ENCODE data around the gene NUP58. TPM values are rescaled to one million over a fixed set of nuclear protein-coding genes. Genes with fewer than 3 reads are reported as not detected.

The NUP58 gene
- total RNA-seq, 4 donors from 2014 or later: 28.1 to 43.9 (median 37.3) TPM

DNA sequence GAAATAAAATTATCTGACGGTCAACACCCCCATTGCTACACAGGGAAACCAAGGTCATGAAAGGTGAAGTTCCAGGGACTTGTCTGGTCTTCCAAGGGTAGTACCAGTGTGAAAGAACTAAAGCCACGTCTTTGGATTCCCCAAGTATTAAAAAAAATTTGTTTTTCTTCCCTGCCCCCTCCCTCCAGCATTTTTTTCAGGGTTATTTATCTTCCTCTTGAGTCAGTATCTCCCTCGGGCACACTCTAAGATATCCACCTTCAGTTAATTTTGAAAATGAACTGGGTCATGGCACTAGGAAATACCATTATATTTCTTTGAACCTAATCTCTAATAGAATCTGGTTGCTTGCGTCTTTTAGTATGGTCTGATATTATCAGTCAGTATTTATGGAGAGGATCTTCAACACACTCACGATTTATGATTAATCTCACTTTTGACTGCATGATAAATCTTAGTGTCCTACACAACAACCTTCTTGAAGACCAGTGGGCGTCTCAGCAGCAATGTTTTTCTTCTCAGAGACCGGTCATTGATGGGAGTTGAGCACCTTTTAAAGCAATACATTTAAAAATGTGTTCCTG, 79.4 kb downstream of the NUP58 start:
- H3K36me3 ChIP-seq: no peaks in the 10 kb centered on the region
- WGBS, 2 donors (ENCODE audit: low coverage in 1 of 2): 63 to 71% methylated on average over 7 of the region's 7 CpGs

DNA sequence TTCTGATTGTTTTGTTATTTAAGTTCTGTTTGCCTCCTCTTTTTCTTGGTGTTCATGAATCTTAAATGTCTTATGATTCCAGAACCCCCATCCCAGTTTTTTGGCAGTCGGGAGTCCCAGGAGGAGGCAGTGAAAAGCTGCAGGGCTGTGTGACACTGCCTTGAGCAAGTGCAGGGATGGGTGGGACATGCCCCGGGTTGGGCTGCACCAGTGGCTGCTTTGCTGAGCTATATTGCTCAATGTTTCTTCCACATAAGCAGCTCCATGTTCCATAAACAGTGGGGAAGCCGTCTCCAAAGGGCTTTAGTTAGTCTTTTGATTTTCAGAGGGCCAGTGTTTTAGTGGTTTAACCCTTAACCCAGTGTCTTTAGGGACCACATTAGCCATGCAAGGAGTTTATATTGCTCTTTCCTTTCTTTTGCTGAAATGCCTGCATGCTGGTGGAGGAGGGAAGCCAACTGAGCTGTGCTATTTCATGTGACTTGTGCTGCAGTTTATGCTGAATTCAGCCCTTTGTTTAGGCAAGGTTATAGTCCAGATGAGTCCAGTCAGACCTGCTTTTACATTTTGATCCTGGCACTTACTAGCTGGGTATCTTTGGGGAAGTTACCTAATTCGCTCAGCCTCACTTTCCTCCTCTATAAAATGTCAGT, 83.5 kb downstream of the NUP58 start:
- TF ChIP-seq EP300 (IDR thresholded peaks at IDR 0.05): no peak
- TF ChIP-seq, protein P1, sequence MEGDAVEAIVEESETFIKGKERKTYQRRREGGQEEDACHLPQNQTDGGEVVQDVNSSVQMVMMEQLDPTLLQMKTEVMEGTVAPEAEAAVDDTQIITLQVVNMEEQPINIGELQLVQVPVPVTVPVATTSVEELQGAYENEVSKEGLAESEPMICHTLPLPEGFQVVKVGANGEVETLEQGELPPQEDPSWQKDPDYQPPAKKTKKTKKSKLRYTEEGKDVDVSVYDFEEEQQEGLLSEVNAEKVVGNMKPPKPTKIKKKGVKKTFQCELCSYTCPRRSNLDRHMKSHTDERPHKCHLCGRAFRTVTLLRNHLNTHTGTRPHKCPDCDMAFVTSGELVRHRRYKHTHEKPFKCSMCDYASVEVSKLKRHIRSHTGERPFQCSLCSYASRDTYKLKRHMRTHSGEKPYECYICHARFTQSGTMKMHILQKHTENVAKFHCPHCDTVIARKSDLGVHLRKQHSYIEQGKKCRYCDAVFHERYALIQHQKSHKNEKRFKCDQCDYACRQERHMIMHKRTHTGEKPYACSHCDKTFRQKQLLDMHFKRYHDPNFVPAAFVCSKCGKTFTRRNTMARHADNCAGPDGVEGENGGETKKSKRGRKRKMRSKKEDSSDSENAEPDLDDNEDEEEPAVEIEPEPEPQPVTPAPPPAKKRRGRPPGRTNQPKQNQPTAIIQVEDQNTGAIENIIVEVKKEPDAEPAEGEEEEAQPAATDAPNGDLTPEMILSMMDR (IDR thresholded peaks at IDR 0.05): no peak
- Histone ChIP-seq H3K4me1 (no peaks in the 10 kb centered on the region), H3K27ac (no peak overlapping the region), H3K9me3 (no peaks in the 10 kb centered on the region), H3K36me3 (no peaks in the 10 kb centered on the region), H3K27me3 (peaks cover 36% of the 10 kb centered on the region), H3K4me3 (no peak overlapping the region)
- ATAC-seq: no peak
- 23 to 58% methylated on average over 3 to 4 of the region's 4 CpGs for WGBS, 2 donors (ENCODE audit: low coverage in 1 of 2)

More for the DNA sequence above, 79.4 kb downstream of the NUP58 start:
- TF ChIP-seq, protein P1 (IDR thresholded peaks at IDR 0.05): no peak
- TF ChIP-seq POLR2A (IDR thresholded peaks at IDR 0.05) (no peak), POLR2AphosphoS5 (IDR thresholded peaks at IDR 0.05) (no peak), EP300 (IDR thresholded peaks at IDR 0.05) (no peak)
- no peak for ATAC-seq
- no peak overlapping the region for H3K4me3 ChIP-seq
- no peaks in the 10 kb centered on the region for H3K4me1 ChIP-seq
- peaks cover 28% of the 10 kb centered on the region for H3K27me3 ChIP-seq
- H3K9me3 ChIP-seq: no peaks in the 10 kb centered on the region
- no peak overlapping the region for H3K27ac ChIP-seq

DNA sequence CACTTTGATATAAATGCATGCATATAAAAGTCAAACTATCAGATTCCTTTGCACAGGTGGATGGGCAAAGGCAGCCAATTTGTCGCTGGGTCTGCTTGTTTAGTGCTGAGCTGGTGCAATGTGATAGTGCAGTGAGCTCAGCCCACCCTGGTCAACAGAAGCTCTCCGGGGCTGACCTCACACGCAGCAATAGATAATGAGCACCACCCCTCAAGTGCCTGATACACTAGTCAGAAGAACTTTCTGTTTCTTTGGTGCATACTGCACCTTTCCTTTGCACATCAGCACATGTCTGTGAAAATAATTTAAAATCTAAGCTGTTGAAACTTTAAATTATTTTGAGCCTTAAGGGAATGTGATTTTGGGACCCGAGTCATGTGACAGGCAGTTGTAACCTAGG, 90.5 kb downstream of the NUP58 start:
- Histone ChIP-seq H3K4me1 (no peaks in the 10 kb centered on the region), H3K9me3 (peaks cover 0 to 5% (median 0%) of the 10 kb centered on the region in 3 donors), H3K36me3 (no peaks in the 10 kb centered on the region), H3K27ac (no peak overlapping the region), H3K27me3 (peaks cover 6% of the 10 kb centered on the region), H3K4me3 (no peak overlapping the region)
- WGBS, 2 donors (ENCODE audit: low coverage in 1 of 2): 61 to 72% methylated on average over 2 to 4 of the region's 4 CpGs
- TF ChIP-seq POLR2A (IDR thresholded peaks at IDR 0.05) (no peak), EP300 (IDR thresholded peaks at IDR 0.05) (no peak), POLR2AphosphoS5 (IDR thresholded peaks at IDR 0.05) (no peak)
- TF ChIP-seq, protein P1 (IDR thresholded peaks at IDR 0.05): no peak
- ATAC-seq: no peak

Other genes with a start within 250 kb of the NUP58 start
- under 1 TPM in 1 of 4 donors, not detected in 3; 0.19 TPM for gene PABPC3, start 205.5 kb upstream of the NUP58 start, total RNA-seq
- under 1 TPM in 3 of 4 donors, not detected in 1; 0.04 to 0.81 (median 0.31) TPM for gene AMER2, start 129.3 kb upstream of the NUP58 start, total RNA-seq
- 10 to 100 TPM; 22.1 to 30.5 (median 25.0) TPM for gene MTMR6, start 14.1 kb upstream of the NUP58 start, total RNA-seq
- gene ATP8A2, start 70.3 kb downstream of the NUP58 start, total RNA-seq: under 1 TPM; 0.16 to 0.54 (median 0.26) TPM

Measured in gastroesophageal sphincter (tissue), 4 donors.